H1 (cell line): ENCODE measurements around the gene KLHDC1.

Source experiments
- KDM1A ChIP-seq: fragments of 200-600, 300-600 bp; sonication (generic); IDR thresholded peaks from 2 replicates; pipeline ENCODE4 v1.7.1; 2016; ENCODE audit warnings: mild to moderate bottlenecking, low read length, borderline replicate concordance
- RNF2 ChIP-seq: fragments of 200-900, 300-1000 bp; sonication (generic); IDR thresholded peaks from 2 replicates; pipeline ENCODE4 v1.7.1; 2016; ENCODE audit warnings: borderline replicate concordance, low read depth, mild to moderate bottlenecking, antibody characterized with exemption, low read length; ENCODE audit not compliant: poor library complexity, severe bottlenecking; ENCODE audit errors: missing control alignments

DNA sequence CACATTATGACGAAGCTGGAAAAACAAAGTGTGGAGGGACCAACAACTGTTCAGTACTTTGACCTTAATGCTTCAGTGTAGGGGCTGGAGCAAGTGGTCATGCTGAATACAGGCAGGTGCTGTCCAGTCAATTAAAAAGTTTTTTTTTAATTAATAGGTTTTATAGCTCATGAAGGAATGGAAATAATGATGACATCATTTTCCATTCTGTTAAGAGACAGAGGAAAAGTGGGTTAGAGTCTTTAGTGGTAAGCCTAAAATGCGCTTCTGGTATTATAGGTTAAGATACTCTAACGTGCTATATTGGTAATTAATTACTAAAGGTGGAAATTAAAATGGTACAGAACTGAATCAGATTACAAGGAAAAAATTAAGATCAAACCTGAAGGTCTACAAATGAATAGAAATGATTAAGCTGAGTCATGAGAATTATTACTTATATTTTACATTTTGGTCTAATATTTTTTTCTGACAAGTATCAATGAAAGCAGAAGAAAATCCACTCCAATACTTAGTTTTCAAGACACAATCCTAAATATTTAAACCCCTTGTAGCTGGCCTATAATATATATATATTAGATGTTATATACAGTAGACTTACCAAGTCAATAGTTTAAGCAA, 90.6 kb downstream of the KLHDC1 start:
- TF ChIP-seq KDM1A (no peak), RNF2 (no peak)
